ENCODE data around the gene MEIKIN.
"Not testable (repeated sequence)": the region's sequence is repeated elsewhere in the genome, so short reads cannot be mapped to it uniquely, and the experiment has no call there.

MEIKIN gene

DNA sequence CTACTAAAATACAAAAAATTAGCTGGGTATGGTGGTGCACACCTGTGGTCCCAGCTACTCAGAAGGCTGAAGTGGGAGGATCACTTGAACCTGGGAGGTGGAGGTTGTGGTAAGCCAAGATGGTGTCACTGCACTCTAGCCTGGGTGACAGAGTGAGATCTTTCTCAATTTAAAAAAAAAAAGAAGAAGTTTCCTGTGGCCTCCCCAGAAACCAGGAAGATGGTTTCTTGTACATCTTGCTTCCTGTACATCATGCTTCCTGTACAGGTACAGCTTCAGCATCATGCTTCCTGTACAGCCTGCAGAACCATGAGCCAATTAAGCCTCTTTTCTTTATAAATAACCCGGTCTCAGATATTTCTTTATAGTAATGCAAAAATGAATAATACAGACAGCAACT, 43.2 kb downstream of the MEIKIN start:
- not testable (repeated sequence) for DNase-seq

DNA sequence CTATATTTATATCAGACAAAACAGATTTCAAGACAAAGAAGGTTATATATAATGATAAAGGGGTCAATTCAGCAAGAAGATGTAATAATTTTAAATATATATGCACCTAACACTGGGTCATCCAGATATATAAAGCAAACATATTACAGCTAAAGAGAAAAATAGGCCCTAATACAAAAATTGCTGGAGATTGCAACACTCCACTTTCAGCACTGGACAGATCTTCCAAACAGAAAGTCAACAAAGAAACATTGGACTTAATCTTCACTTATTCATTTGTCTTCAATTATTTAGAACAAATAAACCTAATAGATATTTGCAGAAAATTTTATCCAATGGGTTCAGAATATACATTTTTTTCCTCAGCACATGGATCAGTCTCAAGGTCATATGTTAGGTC, 45.8 kb downstream of the MEIKIN start:
- DNase-seq: no peak

DNA sequence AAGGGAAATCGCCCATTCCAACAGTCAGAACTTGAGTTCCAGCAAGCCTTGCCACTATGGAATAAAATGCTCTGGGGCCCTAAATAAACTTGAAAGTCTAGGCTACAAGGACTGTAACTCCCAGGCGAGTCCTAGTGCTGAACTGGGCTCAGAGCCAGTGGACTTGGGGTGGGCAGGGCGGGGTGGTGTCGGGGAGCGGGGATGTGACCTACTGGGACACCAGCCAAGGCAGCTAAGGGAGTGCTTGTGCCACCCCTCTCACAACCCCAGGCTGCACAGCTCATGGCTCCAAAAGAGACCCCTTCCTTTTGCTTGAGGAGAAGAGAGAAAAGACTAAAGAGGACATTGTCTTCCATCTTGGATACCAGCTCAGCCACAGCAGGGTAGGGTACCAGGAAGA, 61.5 kb downstream of the MEIKIN start:
- no peak for DNase-seq

DNA sequence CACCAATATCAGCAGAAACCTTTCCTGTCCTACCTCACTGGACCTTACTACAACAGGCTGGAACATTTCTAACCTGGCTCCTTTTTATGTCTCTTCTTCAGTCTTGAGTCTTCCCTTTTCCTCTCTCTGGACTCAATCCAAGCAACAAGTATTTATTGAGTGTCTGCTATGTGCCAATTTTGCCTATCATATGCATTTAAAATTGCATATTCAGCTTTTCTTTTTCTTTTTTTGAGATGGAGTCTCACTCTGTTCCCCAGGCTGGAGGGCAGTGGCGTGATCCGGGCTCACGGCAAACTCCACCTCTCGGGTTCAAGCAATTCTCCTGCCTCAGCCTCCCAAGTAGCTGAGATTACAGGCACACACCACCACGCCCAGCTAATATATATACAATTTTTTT, 65.8 kb downstream of the MEIKIN start:
- DNase-seq: no peak

DNA sequence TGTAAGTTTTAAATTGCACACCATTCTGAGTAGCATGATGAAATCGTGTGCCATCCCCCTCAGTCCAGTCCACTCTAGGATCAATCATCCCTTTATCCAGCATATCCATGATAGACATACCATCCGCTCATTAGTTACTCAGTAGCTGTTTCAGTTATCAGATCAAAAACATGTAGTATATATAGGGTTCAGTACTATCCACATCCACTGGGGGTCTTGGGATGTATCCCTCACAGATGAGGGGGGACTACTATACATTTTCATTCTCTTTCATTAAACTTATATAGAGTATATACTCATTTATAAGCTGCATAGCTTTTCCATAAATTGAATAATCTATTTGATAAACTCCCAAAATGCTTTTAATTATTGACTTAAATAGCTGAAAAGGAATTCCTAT, 67.6 kb downstream of the MEIKIN start:
- no peak for DNase-seq

DNA sequence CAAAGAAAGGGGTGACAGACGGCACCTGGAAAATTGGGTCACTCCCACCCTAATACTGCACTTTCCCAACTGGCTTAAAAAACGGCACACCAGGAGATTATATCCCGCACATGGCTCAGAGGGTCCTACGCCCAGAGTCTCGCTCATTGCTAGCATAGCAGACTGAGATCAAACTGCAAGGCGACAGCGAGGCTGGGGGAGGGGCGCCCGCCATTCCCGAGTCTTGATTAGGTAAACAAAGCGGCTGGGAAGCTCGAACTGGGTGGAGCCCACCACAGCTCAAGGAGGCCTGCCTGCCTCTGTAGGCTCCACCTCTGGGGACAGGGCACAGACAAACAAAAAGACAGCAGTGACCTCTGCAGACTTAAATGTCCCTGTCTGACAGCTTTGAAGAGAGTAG, 74.2 kb downstream of the MEIKIN start:
- DNase-seq: not testable (repeated sequence)

DNA sequence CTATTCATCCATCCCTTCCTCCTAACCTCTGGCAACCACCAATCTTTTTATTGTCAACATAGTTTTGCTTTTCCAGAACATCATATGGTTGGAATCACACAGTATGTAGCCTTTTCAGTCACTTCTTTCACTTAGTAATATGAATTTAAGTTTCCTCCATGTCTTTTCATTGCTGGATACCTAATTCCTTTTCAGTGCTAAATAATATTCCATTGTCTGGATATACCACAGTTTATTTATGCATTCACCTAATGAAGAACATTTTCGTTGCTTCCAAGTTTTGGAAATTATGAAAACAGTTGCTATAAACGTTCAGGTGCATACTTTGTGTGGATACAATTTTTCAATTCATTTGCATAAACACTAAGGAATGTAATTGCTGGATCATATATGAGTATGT, 77.9 kb downstream of the MEIKIN start:
- DNase-seq: no peak

DNA sequence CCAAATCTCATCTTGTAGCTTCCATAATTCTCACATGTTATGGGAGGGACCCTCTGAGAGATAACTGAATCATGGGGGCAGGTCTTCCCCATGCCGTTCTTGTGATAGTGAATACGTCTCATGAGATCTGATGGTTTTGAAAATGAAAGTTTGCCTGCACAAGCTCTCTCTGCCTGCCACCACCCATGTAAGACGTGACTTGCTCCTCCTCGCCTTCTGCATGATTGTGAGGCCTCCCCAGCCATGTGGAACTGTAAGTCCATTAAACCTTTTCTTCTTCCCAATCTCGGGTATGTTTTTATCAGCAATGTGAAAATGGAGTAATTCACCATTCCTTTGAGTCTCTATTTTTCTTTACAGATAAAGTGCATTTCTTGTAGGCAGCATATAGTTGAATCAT, 81.8 kb downstream of the MEIKIN start:
- no peak for DNase-seq

DNA sequence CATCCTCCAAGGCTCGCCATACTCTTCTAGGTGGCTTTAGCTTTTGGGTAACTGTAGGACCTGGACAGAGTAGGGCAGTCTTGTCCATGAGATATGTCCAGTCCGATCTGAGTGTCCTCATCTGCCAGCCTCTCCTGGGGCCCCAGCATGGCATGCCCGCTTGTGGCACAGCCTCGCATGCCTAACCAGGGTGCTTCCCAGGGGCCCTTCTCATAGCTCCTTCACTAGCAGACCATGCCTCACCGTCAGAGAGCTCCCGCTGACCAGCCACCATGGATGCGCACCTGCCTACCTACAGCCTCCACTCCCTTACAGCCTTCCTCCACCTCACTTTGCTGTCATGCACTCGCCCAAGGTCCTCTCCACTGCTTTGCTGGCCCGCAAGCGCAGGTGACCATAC, 88.1 kb downstream of the MEIKIN start:
- no peak for DNase-seq

DNA sequence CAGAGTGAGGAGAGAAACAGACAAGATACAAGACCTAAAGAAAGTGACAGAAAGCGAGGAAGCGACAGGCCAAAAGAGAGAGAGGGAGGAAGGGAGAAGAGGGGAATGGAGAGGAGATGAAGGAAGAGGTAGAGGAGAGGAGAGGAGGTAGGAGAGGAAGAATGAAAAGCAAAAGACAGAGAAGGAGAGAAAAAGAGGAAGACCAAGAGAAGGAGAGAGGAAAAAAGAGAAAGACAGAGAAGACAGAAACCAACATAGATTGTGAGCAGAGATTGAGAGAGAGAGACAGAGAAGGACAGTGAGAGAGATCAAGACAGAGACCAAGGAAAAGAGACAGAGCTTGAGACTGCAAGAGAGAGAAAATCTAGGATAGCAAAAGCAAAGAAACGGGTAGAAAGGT, 90.0 kb downstream of the MEIKIN start:
- DNase-seq: no peak

DNA sequence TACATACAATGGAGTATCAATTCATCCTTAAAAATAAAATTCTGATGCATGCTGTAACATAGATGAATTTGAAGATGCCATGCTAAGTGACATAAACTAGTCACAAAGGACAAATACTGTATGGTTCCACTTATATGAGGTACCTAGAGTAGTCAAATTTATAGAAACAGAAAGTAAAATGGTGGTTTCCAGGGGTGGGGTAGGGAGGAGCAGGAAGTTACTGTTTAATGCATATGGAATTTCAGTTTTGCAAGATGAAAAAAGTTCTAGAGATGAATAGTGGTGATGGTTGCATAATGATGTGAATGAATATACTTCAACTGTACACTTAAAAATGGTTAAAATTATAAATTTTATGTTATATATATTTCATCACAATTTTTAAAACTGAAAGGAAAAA, 91.3 kb downstream of the MEIKIN start:
- DNase-seq: no peak

DNA sequence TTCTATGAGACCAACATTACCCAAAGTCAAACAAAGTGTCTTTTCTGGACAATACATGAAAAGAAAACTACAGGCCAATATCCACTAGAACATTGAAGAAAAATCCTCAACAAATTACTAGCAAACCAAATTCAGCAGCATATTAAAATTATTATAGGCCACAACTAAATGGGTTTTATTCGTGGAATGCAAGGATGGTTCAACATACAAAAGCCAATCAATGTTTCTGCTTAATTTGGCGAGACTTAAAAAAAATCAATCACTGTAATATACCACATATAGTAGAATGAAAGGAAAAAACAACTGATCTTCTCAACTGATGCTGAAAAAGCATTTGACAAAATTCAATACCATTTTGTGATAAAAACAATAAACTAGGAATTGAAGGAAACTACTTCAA, 96.8 kb downstream of the MEIKIN start:
- DNase-seq: no peak

DNA sequence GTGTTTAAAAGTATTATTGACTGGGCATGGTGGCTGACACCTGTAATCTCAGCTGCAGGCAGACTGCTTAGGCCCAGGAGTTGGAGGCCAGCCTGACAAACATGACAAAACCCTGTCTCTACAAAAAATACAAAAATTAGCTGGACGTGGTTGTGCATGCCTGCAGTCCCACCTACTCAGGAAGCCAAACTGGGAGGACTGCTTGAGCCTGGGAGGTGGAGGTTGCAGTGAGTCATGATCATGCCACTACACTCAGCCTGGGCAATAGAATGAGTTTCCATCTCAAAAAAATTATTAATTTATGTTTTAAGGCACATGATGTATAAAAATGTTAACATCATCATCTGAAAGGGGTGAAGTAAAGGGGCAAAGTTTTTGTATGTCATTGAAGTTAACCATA, 98.9 kb downstream of the MEIKIN start:
- no peak for DNase-seq

DNA sequence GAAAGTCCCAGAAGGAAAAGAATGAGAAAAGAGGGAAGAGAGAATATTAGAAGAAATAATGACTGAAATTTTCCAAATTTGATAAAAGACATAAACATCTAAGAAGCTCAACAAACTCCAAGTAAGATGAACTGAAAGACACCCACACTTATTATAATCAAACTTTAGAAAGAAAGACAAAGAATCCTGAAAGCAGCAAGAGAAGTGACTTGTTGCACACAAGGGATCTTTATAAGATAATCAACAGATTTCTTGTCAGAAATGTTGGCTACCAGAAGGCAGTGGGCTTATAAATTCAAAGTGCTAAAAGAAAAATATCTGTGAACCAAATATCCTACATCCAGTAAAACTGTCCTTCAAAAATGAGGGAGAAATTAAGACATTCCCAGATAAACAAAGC, 99.6 kb downstream of the MEIKIN start:
- no peak for DNase-seq

DNA sequence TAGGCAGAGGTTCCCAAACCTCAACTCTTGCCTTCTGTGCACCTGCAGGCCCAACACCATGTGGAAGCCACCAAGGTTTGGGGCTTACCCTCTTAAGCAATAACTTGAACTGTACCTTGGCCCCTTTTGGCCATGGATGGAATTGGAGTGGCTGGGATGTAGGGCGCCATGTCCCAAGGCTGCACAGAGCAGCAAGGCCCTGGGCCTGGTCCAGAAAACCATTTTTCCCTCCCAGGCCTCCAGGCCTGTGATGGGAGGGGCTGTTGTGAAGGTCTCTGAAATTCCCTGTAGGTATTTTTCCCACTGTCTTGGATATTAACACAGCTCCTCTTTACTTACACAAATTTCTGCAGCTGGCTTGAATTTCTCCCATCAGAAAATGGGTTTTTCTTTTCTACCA, 102.5 kb downstream of the MEIKIN start:
- not testable (repeated sequence) for DNase-seq

DNA sequence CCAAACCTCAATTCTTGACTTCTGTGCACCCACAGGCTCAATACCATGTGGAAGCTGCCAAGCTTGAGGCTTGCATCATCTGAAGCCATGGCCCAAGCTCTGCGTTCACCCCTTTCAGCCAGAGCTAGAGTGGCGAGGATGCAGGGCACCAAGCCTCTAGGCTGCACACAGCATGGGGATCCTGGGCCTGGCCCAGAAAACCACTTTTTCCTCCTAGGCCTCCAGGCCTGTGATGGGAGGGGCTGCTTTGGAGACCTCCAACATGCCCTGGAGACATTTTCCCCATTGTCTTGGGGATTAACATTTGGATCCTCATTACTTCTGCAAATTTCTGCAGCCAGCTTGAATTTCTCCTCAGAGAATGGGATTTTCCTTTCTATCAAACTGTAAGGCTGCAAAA, 112.8 kb downstream of the MEIKIN start:
- not testable (repeated sequence) for DNase-seq

DNA sequence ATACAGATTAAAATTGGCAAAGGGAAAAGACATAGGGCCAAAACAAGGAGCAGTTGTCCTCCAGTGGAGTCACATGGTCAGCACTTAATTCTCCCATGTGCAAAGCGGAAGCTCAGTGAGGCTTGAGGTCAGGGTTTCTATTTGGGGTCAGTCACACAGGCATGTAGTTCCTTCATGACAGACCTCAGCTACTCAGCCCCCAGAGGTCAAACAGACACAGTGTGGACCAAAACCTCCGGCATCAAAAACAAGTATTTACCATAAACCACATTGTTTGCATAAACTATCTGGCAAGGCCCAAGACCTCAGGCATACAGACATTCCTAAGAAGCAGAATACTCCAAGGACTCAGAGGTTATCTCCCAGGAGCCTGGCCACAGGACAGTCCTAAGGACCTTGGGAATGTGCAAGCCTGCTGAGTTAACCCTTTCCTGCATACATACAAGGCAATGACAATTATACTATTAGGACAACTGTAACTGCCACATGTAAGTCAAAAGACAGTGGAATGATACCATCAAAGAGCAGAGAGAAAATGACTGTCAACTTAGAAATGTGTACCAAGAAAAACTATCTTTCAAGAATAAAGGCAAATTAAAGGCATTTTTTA, 120.0 kb downstream of the MEIKIN start:
- DNase-seq: no peak

DNA sequence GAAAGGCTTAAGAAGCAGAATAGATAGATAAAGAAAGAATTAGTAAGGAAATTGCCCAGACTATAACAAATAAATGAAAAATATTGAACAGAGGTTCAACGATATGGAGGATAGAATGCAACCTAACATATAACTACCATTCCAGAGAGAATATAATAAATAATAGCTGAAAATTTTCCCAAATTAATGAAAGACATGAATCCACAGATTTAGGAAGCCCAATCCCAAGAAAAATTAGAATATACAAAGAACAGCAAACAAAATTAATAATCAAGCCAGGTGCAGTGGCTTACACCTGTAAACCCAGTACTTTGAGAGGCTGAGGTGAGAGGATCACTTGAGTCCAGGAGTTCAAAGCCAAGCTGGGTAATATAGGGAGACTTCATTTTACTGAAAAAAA, 120.8 kb downstream of the MEIKIN start:
- DNase-seq: no peak

DNA sequence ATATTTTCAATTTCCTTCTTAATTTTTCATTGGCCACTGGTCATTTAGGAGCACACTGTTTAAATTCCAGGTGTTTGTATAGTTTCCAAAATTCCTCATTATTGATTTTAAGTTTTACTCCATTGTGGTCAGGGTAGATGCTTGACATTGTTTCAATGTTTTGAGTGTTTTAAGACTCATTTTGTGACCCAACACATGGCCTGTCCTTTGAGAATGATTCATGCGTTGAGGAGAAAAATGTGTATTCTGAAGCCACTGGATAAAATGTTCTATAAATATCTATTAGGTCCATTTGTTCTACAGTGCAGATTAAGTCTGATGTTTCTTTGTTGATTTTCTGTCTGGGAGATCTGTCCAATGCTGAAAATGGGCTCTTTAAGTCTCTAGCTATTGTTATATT, 124.2 kb downstream of the MEIKIN start:
- DNase-seq: no peak

DNA sequence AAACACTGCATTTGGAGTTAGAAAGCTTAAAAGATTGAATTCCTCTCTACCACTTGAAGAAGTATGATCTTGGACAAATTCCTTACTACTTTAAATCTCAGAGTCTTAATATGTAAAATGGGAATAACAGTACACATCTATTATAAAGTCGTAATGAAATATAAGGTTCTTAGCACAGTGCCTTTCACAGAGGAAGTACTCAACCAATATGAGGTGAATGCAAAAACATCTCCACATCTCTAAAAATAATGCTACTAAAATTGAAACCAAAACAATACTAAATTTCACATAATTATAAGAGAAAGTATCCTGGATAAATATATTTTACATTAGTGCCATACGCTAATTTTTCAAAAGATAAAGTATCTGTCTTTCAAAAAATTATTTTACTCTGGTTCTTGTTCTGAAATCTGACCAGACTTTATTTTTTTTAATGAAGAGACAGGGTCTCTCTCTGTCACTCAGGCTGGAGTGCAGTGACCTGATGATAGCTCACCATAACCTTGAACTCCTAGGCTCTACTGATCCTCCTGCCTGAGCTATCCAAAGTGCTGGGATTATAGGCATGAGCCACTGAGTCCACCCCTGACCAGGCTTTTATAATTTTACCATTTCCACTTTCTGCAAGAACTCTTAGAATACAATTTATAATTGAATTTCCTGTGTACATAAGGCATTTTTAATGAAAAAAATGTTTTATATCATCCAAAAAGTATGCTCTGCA, 127.3 kb downstream of the MEIKIN start:
- no peak for DNase-seq

DNA sequence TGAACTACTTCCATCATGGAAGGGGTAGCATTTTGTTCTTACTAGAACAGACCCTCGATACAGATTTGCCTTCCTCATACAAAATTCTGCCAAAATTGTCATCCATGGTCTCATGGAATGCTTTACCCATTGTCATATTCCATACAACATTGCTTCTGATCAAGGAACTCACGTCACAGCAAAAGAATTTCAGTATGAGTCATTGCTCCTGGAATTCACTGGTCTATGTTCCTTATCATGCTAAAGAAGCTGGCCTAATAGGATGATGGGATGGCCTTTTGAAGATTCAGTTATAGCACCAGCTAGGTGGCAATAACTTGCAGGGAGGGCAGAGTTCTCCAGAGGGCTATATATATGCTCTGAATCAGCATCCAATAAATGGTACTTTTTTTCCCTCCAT, 130.5 kb downstream of the MEIKIN start:
- DNase-seq: no peak

DNA sequence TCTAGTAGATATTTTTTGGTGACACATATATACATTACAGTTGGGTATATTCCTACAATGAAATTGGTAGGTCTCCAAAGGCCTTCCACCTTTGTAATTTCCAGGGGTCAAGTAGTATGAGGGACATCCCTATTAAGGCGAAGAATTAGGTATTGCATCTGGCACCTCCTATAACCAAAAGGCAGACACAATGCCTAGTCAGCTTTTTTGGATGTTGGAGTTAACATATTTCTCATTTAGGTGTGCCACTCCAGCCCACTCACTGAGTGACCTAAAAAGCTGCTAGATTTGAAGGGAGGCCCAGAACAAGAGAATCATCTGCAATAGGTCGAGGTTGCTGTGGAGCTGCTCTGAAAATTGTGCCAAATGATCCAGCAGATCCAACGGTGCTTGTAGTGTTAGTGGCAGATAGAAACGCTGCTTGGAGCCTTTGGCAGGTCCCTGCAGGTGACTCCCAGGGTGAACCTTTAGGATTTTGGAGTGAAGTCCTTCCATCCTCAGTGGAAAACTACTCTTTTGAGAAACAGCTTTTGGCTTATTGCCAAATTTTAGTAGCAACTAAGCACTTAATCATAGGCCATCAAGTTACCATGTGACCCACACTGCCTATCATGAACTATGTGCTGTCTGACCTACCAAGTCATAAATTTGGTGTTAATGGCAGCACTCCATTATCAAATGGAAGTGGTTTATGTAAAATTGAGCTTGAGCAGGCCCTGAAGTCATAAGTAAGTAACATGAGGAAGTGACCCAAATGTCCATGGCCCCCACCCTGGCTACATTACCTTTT, 132.9 kb downstream of the MEIKIN start:
- no peak for DNase-seq

DNA sequence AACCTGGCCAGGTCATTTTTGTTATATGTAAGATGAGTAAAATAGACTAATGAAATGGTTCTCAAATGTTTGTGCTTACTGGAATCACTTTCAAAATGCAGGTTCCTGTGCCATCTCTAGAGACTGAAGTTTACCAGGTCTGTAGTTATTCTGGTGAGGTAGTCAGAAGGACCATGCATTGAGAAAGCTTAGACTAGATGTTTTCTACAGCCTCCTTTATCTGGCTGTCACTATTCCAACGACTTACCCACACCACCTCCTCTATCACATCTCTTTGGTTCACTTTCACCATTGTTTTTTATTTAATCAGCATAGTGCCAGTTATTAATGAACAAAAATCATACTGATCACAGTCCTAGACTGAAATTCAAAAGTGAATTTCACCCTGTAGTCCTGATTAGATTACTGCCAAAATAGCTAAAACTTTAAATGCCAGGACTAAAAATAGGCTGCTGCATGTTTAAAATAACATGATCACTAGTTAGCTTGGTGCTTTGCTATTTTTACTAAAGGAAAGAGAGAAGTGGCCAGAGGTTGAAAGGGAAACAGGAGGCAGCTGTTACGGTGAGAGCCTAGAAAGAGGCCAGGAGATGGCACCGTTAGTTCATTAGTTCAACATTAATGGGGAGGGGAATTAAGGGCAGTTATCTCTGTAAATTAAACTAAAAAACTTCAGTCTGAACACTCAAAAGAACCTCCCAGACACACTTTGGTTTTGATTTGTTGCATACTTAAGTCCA, 134.8 kb downstream of the MEIKIN start:
- DNase-seq: no peak

Measured in NCI-H510A treated with DMSO at 0.1 percent for 48 hours (cell line).